K562 (cell line): Measurements from ENCODE around the gene SENP8. TPM values are rescaled to one million over a fixed set of nuclear protein-coding genes. Genes with fewer than 3 reads are reported as not detected.

Experiments
- ATAC-seq: fragments of 200-7000 bp; cut with Tn5 transposase; 3 replicates; pipeline ENCODE4 v1.9.1; 2020; ENCODE audit warnings: moderate library complexity
- BruUV-seq: library from RNA; stranded (reverse); fragments of 400-500 nt; replicated peaks from 2 replicates; lab custom pipeline; 2021; lab: Mats Ljungman, UMichigan
- CTCF ChIA-PET: fragments of 300-600 bp; formaldehyde crosslinking; extraction: SDS; loops from one replicate; lab custom pipeline; 2021; ENCODE audit warnings: low intra/inter-chr PET ratio; lab: Yijun Ruan, JAX
- POLR2A ChIA-PET: fragments of 300-600, 350-650 bp; sonication (Branson Sonifier 250); formaldehyde crosslinking; extraction: SDS; loops from one replicate; lab custom pipeline; 2021; ENCODE audit warnings: antibody characterized with exemption, inconsistent platforms; lab: Yijun Ruan, JAX
- DNase-seq, 4 experiments: peaks; one replicate each; pipeline versions ENCODE4 v3.0.0 to v3.0.0-alpha.2; 2011 to 2018; ENCODE audit warnings: low spot score in 3 of 4, mixed read lengths in 3 of 4; ENCODE audit errors: extremely low read depth in 1 of 4
- FAIRE-seq: peaks from 2 replicates; lab custom pipeline; 2011; peaks lifted over from hg19 to GRCh38; lab: Jason Lieb, UNC
- H2AFZ ChIP-seq: 2 replicates; pipeline ENCODE4 v1.6.0; 2011; ENCODE audit warnings: low read depth, low read length, control low read depth, inconsistent platforms
- H3K27ac ChIP-seq: fragments of 200-600 bp; 3 replicates; pipeline ENCODE4 v1.8.0; 2011; ENCODE audit warnings: low read depth, mild to moderate bottlenecking, control low read depth, inconsistent platforms, low read length, moderate library complexity, mixed read lengths; ENCODE audit errors: extremely low read depth
- H3K27me3 ChIP-seq, 2 experiments: fragments of 300-600 bp in 1 of 2; 2 replicates in 1 of 2; 3 replicates in 1 of 2; pipeline versions ENCODE4 v1.6.0 to v1.8.0; 2011; ENCODE audit warnings: inconsistent platforms in 2 of 2, low read length in 2 of 2, mild to moderate bottlenecking in 1 of 2, mixed read lengths in 1 of 2, moderate library complexity in 1 of 2; ENCODE audit not compliant: control insufficient read depth in 2 of 2, insufficient read depth in 2 of 2
- H3K36me3 ChIP-seq: fragments of 300-600 bp; 3 replicates; pipeline ENCODE4 v1.8.0; 2011; ENCODE audit warnings: mild to moderate bottlenecking, low read length, inconsistent platforms; ENCODE audit not compliant: control insufficient read depth, insufficient read depth
- H3K4me1 ChIP-seq, 2 experiments: fragments of 200-600 bp in 1 of 2; replicated peaks in 1 of 2; 2 replicates in 1 of 2; 3 replicates in 1 of 2; pipeline versions ENCODE4 v1.5.1 to v1.8.0; 2011; ENCODE audit warnings: inconsistent platforms in 2 of 2, low read length in 2 of 2, mild to moderate bottlenecking in 1 of 2, mixed read lengths in 1 of 2, moderate library complexity in 1 of 2; ENCODE audit not compliant: control insufficient read depth in 2 of 2, insufficient read depth in 2 of 2
- H3K4me2 ChIP-seq: 2 replicates; pipeline ENCODE4 v1.6.1; 2011; ENCODE audit warnings: low read length, control low read depth, inconsistent platforms, mixed read lengths; ENCODE audit not compliant: insufficient read depth
- H3K4me3 ChIP-seq: fragments of 200-600 bp; sonication (generic), shearing (Covaris generic); 2 replicates; pipeline ENCODE4 v1.5.1; 2016; ENCODE audit warnings: control low read depth, inconsistent platforms
- H3K79me2 ChIP-seq: fragments of 200-600 bp; 3 replicates; pipeline ENCODE4 v1.8.0; 2011; ENCODE audit warnings: low read length, inconsistent platforms; ENCODE audit not compliant: control insufficient read depth, insufficient read depth
- H3K9ac ChIP-seq, 2 experiments: 2 replicates each; pipeline versions ENCODE4 v1.6.0 to v1.6.1; 2011; ENCODE audit warnings: low read depth in 2 of 2, low read length in 2 of 2, control low read depth in 1 of 2, inconsistent platforms in 1 of 2, mild to moderate bottlenecking in 1 of 2, mixed read lengths in 1 of 2; ENCODE audit not compliant: insufficient read depth in 1 of 2
- H3K9me1 ChIP-seq: one replicate; pipeline ENCODE4 v1.6.0; 2011; ENCODE audit warnings: inconsistent platforms, mild to moderate bottlenecking, low read length, moderate library complexity; ENCODE audit not compliant: control insufficient read depth, insufficient read depth
- H3K9me3 ChIP-seq: replicated peaks from 2 replicates; pipeline ENCODE4 v1.5.1; 2011; ENCODE audit warnings: low read depth, low read length, inconsistent platforms; ENCODE audit not compliant: control insufficient read depth, insufficient read depth
- H4K20me1 ChIP-seq: replicated peaks from 2 replicates; pipeline ENCODE4 v1.6.1; 2011; ENCODE audit warnings: low read length, inconsistent platforms, mixed read lengths; ENCODE audit not compliant: control insufficient read depth, insufficient read depth
- HNRNPH1 ChIP-seq: fragments of 200-400 bp; formaldehyde crosslinking; optimal IDR thresholded peaks from 2 replicates; pipeline ENCODE3; 2017; ENCODE audit warnings: low read depth, mild to moderate bottlenecking, low read length, moderate library complexity
- SRSF7 ChIP-seq: fragments of 200-400 bp; formaldehyde crosslinking; optimal IDR thresholded peaks from 2 replicates; pipeline ENCODE3; 2017; ENCODE audit warnings: mild to moderate bottlenecking, low read depth, low read length
- WHSC1 ChIP-seq: IDR thresholded peaks from one replicate; pipeline ENCODE4 v1.6.1; 2012; ENCODE audit warnings: low read length, control low read depth, inconsistent platforms
- ZBTB1 ChIP-seq: sonication (generic); formaldehyde crosslinking; IDR thresholded peaks from 2 replicates; pipeline ENCODE4 v1.8.1; 2023; ENCODE audit warnings: missing genetic modification reagents, low read depth, mild to moderate bottlenecking, borderline replicate concordance
- in situ Hi-C: fragments of 300-500 bp; cut with MboI; formaldehyde crosslinking; loops from 4 replicates; pipeline ENCODE4 v1.15.0; 2018; ENCODE audit warnings: inconsistent platforms, mixed read lengths
- intact Hi-C: fragments of 100-400 bp; cut with micrococcal nuclease; formaldehyde crosslinking; loops from 2 replicates; pipeline ENCODE4 v1.14.2; 2022
- polyA plus RNA-seq, 8 experiments: library from polyadenylated mRNA; depleted of rRNA in 4 of 8; stranded (reverse) in 5 of 8; unstranded in 3 of 8; fragments of >200 nt; fragmentation: Nextera tagmentation in 2 of 8; fragmentation: Illumina TruSeq in 1 of 8; extraction: Ambion mirVana in 2 of 8; extraction: Trizol in 1 of 8; gene quantifications; 2 replicates each; pipeline versions ENCODE4 v1.2.1 to v1.2.3, GENCODE V29; 2011 to 2014; ENCODE audit warnings: inconsistent platforms in 1 of 8, missing spikeins in 1 of 8
- total RNA-seq, 7 experiments: library from RNA; depleted of rRNA in 6 of 7; stranded (reverse); fragments of >200 nt in 6 of 7; fragmentation: Illumina TruSeq in 2 of 7; extraction: Trizol in 2 of 7; gene quantifications; 2 replicates each; pipeline versions ENCODE4 v1.2.1 to v1.2.3, GENCODE V29; 2011 to 2021; ENCODE audit warnings: low replicate concordance in 1 of 7
- TF ChIP-seq, protein P1 (sequence below): fragments of 450-650 bp; IDR thresholded peaks from 2 replicates; pipeline ENCODE4 v1.6.1; 2016; ENCODE audit warnings: missing biosample characterization, missing genetic modification characterization
- TF ChIP-seq, protein P2 (sequence below), 2 experiments: fragments of 450-650 bp; IDR thresholded peaks; 2 replicates each; pipeline ENCODE4 v1.6.1; 2018; ENCODE audit warnings: mild to moderate bottlenecking in 2 of 2, low read depth in 1 of 2; ENCODE audit not compliant: partially characterized antibody in 2 of 2

Gene SENP8
- total and polyA plus RNA-seq, 9 of the 15 experiments (the other 6 are each of a cell fraction or from before 2014, with no cell fraction given) = 1.4 to 5.4 (median 2.4) TPM

DNA sequence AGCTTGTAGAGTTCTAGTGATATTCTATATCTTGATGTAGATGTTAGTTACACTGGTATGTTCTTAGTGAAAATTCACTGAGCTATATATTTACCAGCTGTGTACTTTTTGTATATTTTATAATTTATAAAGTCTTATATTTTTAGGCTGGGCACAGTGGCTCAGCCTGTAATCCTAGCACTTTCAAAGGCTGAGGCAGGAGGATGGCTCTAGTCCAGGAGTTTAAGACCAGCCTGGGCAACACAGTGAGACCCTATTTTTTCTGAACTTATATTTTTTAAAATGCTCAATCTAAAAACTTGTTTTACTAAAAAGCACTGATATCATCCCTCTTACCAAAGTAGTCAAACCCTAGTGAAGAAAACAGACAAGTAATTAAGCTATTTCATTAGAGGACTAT, 5.4 kb upstream of the SENP8 start:
- ChIA-PET POLR2A (interaction anchor here (0.8 to 2.2 kb wide), 2 partner anchors 15 to 21 kb away, joined by 3 to 5 read pairs; no protein-coding TSS in a partner anchor), CTCF (no interaction called here)
- Histone ChIP-seq H3K4me1 (peaks cover 3 to 9% of the 10 kb centered on the region in 2 experiments; a peak in 2 of 5 replicates), H3K4me2 (no peak overlapping the region), H3K9ac (no peak overlapping the region), H3K9me1 (no peaks in the 10 kb centered on the region), H3K27ac (no peak overlapping the region), H3K79me2 (peaks cover 15% of the 10 kb centered on the region), H4K20me1 (no peaks in the 10 kb centered on the region), H3K9me3 (no peaks in the 10 kb centered on the region), H2AFZ (no peak overlapping the region), H3K36me3 (no peaks in the 10 kb centered on the region), H3K4me3 (no peak overlapping the region), H3K27me3 (no peaks in the 10 kb centered on the region)
- TF ChIP-seq WHSC1 = no peak
- no peak for TF ChIP-seq HNRNPH1
- TF ChIP-seq, protein P1, sequence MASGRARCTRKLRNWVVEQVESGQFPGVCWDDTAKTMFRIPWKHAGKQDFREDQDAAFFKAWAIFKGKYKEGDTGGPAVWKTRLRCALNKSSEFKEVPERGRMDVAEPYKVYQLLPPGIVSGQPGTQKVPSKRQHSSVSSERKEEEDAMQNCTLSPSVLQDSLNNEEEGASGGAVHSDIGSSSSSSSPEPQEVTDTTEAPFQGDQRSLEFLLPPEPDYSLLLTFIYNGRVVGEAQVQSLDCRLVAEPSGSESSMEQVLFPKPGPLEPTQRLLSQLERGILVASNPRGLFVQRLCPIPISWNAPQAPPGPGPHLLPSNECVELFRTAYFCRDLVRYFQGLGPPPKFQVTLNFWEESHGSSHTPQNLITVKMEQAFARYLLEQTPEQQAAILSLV = no peak
- TF ChIP-seq, protein P2, sequence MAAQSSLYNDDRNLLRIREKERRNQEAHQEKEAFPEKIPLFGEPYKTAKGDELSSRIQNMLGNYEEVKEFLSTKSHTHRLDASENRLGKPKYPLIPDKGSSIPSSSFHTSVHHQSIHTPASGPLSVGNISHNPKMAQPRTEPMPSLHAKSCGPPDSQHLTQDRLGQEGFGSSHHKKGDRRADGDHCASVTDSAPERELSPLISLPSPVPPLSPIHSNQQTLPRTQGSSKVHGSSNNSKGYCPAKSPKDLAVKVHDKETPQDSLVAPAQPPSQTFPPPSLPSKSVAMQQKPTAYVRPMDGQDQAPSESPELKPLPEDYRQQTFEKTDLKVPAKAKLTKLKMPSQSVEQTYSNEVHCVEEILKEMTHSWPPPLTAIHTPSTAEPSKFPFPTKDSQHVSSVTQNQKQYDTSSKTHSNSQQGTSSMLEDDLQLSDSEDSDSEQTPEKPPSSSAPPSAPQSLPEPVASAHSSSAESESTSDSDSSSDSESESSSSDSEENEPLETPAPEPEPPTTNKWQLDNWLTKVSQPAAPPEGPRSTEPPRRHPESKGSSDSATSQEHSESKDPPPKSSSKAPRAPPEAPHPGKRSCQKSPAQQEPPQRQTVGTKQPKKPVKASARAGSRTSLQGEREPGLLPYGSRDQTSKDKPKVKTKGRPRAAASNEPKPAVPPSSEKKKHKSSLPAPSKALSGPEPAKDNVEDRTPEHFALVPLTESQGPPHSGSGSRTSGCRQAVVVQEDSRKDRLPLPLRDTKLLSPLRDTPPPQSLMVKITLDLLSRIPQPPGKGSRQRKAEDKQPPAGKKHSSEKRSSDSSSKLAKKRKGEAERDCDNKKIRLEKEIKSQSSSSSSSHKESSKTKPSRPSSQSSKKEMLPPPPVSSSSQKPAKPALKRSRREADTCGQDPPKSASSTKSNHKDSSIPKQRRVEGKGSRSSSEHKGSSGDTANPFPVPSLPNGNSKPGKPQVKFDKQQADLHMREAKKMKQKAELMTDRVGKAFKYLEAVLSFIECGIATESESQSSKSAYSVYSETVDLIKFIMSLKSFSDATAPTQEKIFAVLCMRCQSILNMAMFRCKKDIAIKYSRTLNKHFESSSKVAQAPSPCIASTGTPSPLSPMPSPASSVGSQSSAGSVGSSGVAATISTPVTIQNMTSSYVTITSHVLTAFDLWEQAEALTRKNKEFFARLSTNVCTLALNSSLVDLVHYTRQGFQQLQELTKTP (IDR thresholded peaks at IDR 0.05; ENCODE audit: low read depth in 1 of 2, partially characterized antibody in 2 of 2) = no peak
- TF ChIP-seq ZBTB1 = no peak
- TF ChIP-seq SRSF7 = no peak
- no TSS peak for BruUV-seq
- FAIRE-seq (no peak), DNase-seq (no peak), ATAC-seq (no peak)
- in situ Hi-C loops = no loop called here
- intact Hi-C loops = no loop called here
